GM18508 (cell line): Measurements from ENCODE around the gene SLC9C1.
A peak's percentile ranks its signal among the peaks of the same experiment; 100 is the strongest.

ENCODE experiments used
- ATAC-seq: cut with Tn5 transposase; IDR thresholded peaks from one replicate; pipeline ENCODE4 v1.9.1; 2021; ENCODE audit warnings: moderate number of reproducible peaks; ENCODE audit not compliant: insufficient read depth, unreplicated experiment

Gene SLC9C1

GRCh38 chr3:112308151-112308911 is 14.3 kb upstream of the SLC9C1 start:
- no peak for ATAC-seq

GRCh38 chr3:112307557-112307956 is 13.5 kb upstream of the SLC9C1 start:
- ATAC-seq: no peak

GRCh38 chr3:112306825-112307224 is 12.8 kb upstream of the SLC9C1 start:
- ATAC-seq: no peak

- no peak for ATAC-seq
These were observed 10.6 kb upstream of the SLC9C1 start for GRCh38 chr3:112304611-112305010.

- no peak for ATAC-seq
These were observed 9.8 kb upstream of the SLC9C1 start for GRCh38 chr3:112303764-112304325.

GRCh38 chr3:112302881-112303763 is 9.1 kb upstream of the SLC9C1 start:
- no peak for ATAC-seq

GRCh38 chr3:112302150-112302830 is 8.3 kb upstream of the SLC9C1 start:
- ATAC-seq: no peak

GRCh38 chr3:112298781-112299180 is 4.8 kb upstream of the SLC9C1 start:
- no peak for ATAC-seq

GRCh38 chr3:112297714-112298113 is 3.7 kb upstream of the SLC9C1 start:
- ATAC-seq: no peak

- no peak for ATAC-seq
These were observed 5.0 kb downstream of the SLC9C1 start for GRCh38 chr3:112289011-112289410.

- no peak for ATAC-seq
These were observed 13.8 kb downstream of the SLC9C1 start for GRCh38 chr3:112280266-112280665.

- no peak for ATAC-seq
These were observed 20.5 kb downstream of the SLC9C1 start for GRCh38 chr3:112273536-112273935.

GRCh38 chr3:112261742-112262141 is 32.3 kb downstream of the SLC9C1 start:
- ATAC-seq: no peak

GRCh38 chr3:112260563-112260962 is 33.5 kb downstream of the SLC9C1 start:
- no peak for ATAC-seq

GRCh38 chr3:112253301-112253971 is 40.6 kb downstream of the SLC9C1 start:
- ATAC-seq: no peak

GRCh38 chr3:112247900-112248299 is 46.1 kb downstream of the SLC9C1 start:
- ATAC-seq: peak; percentile 72

- no peak for ATAC-seq
These were observed 46.7 kb downstream of the SLC9C1 start for GRCh38 chr3:112247350-112247749.

GRCh38 chr3:112233083-112233482 is 60.9 kb downstream of the SLC9C1 start:
- no peak for ATAC-seq

- ATAC-seq: no peak
These were observed 62.3 kb downstream of the SLC9C1 start for GRCh38 chr3:112231727-112232126.

- ATAC-seq: no peak
These were observed 64.0 kb downstream of the SLC9C1 start for GRCh38 chr3:112230033-112230432.
